Glutamatergic neuron (in vitro differentiated cells): ENCODE data around the gene MACC1. TPM values are rescaled to one million over a fixed set of nuclear protein-coding genes. Genes with fewer than 3 reads are reported as not detected.

Experiments
- DNase-seq: peaks from one replicate; pipeline ENCODE4 v3.0.0; 2022
- H3K27ac Mint-ChIP-seq: one replicate; pipeline ENCODE4 v1.8.0; 2020; ENCODE audit warnings: mild to moderate bottlenecking, mixed read lengths, inconsistent platforms; ENCODE audit not compliant: unreplicated experiment
- H3K27me3 Mint-ChIP-seq: one replicate; pipeline ENCODE4 v1.8.0; 2020; ENCODE audit warnings: mild to moderate bottlenecking, moderate library complexity, mixed read lengths, inconsistent platforms; ENCODE audit not compliant: unreplicated experiment
- H3K36me3 Mint-ChIP-seq: one replicate; pipeline ENCODE4 v1.8.0; 2020; ENCODE audit warnings: mild to moderate bottlenecking, mixed read lengths, inconsistent platforms; ENCODE audit not compliant: unreplicated experiment
- H3K4me1 Mint-ChIP-seq: one replicate; pipeline ENCODE4 v1.8.0; 2020; ENCODE audit warnings: mild to moderate bottlenecking, low read depth, mixed read lengths, inconsistent platforms; ENCODE audit not compliant: unreplicated experiment
- H3K4me3 Mint-ChIP-seq: one replicate; pipeline ENCODE4 v1.8.0; 2020; ENCODE audit warnings: mild to moderate bottlenecking, mixed read lengths, inconsistent platforms; ENCODE audit not compliant: unreplicated experiment
- H3K9me3 Mint-ChIP-seq: one replicate; pipeline ENCODE4 v1.8.0; 2020; ENCODE audit warnings: mild to moderate bottlenecking, moderate library complexity, mixed read lengths, inconsistent platforms; ENCODE audit not compliant: unreplicated experiment
- CTCF ChIP-seq: fragments of 200-600 bp; sonication (generic); IDR thresholded peaks from one replicate; pipeline ENCODE4 v1.5.0; 2021; ENCODE audit not compliant: partially characterized antibody, unreplicated experiment
- total RNA-seq: library from RNA; stranded (reverse); fragmentation: NEBNext Ultra II Directional; extraction: Animal tissue kit (Norgen Biotek cat#: 25700); gene quantifications from one replicate; pipeline ENCODE4 v1.2.1, GENCODE V29; 2021; ENCODE audit not compliant: unreplicated experiment

The MACC1 gene
- total RNA-seq, 1 donor from 2014 or later: 0.29 TPM

DNA sequence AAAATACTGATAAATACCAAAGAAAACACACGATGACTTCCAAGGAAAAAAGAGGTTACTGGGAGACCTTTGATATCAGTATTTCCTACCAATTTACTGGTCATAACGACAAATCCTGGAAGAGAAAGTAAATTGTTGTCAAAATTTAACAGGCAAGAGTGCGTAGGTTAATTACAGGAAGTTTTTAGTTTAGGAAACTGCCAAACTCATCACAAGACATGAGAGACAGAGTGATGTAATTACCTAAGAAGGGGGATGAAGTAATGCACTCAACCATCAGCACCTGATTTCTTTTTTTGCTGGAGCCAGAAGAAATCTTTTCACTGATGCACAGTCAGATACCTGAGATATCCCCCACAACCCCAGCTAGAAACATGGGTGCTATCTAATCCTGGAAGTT lies 16.8 kb downstream of the MACC1 start:
- no peak for DNase-seq
- Mint-ChIP-seq H3K36me3 (no peaks in the 10 kb centered on the region), H3K4me3 (no peak overlapping the region), H3K27ac (no peak overlapping the region), H3K27me3 (no peaks in the 10 kb centered on the region), H3K4me1 (no peaks in the 10 kb centered on the region), H3K9me3 (peaks cover 2% of the 10 kb centered on the region)
- no peak for TF ChIP-seq CTCF

DNA sequence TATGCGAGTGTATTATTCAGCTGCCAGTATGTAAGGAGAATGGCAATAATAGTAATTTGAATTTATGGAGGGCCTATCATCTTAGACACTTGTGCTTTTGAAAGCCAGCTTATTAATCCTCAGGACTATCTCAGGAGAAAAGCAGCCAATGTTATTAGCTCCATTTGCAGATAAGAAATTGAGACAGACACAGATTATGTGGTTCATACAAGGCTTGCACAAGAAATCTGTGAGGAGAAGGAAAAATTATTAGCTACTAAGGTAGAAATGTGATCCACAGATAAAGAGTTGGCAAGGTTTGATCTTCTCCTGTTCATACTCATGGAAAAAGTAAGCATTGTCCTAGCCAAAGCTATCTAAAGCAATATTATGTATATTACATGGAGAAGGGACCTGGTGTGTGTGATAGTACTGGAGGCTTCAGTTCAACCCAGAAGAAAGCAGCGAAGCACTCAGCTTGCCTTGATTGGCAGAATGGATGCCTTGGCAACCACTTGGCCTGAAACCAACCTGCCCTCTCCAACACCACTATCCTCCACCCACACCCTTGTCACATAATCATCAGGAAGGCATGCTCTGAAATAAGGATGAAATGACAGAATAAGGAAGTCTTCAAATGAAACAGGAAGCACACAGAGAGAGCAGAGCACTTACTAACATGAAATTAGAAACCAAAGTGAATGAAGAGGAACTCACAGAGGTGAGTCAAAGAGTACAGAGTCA lies 18.0 kb downstream of the MACC1 start:
- TF ChIP-seq CTCF: no peak
- Mint-ChIP-seq H3K27ac (no peak overlapping the region), H3K4me1 (no peaks in the 10 kb centered on the region), H3K9me3 (no peaks in the 10 kb centered on the region), H3K36me3 (no peaks in the 10 kb centered on the region), H3K4me3 (no peak overlapping the region), H3K27me3 (no peaks in the 10 kb centered on the region)
- DNase-seq: no peak

DNA sequence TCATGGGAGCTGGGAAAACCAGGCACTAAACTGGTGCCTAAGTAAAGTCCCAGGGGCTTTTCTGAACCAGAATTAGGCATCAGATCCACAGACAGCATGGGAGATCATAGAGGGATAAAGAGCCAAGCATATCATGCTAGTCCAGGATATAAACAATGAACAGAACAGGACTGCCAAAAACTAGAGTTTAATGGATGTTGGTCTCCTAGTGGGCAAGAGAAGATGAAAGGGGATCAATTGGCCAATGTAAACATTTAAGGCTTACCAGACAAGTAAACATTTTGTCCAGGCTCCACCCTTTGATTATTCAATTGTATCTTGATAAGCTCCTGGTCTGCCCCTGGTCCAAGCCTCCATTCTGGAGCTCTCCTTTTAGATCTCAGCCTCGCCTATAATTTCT lies 18.9 kb downstream of the MACC1 start:
- Mint-ChIP-seq H3K4me1 (no peaks in the 10 kb centered on the region), H3K27me3 (no peaks in the 10 kb centered on the region), H3K4me3 (no peak overlapping the region), H3K36me3 (no peaks in the 10 kb centered on the region), H3K27ac (no peak overlapping the region), H3K9me3 (no peaks in the 10 kb centered on the region)
- no peak for DNase-seq
- no peak for TF ChIP-seq CTCF

DNA sequence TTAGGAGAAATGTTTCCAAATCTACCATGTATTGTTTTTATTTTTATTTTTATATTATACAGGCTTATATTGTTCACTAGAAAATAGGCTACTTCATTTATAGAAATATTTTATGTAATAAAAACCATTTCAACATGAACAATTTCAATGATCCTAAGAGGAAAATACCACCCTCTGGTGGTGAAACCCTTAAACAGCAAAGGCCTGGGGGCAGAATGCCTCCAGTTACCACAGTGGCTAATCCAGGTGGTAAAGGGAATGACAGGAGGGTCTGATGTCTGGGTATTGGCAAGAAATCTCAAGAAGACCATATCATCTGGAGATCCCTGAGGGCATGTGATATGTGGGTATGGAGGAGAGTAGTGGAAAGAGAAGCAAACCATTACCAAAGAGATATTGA lies 19.3 kb downstream of the MACC1 start:
- peak; percentile 64 for TF ChIP-seq CTCF
- no peaks in the 10 kb centered on the region for H3K27me3 Mint-ChIP-seq
- no peak overlapping the region for H3K27ac Mint-ChIP-seq
- H3K36me3 Mint-ChIP-seq: no peaks in the 10 kb centered on the region
- no peaks in the 10 kb centered on the region for H3K4me1 Mint-ChIP-seq
- no peaks in the 10 kb centered on the region for H3K9me3 Mint-ChIP-seq
- no peak for DNase-seq
- no peak overlapping the region for H3K4me3 Mint-ChIP-seq

DNA sequence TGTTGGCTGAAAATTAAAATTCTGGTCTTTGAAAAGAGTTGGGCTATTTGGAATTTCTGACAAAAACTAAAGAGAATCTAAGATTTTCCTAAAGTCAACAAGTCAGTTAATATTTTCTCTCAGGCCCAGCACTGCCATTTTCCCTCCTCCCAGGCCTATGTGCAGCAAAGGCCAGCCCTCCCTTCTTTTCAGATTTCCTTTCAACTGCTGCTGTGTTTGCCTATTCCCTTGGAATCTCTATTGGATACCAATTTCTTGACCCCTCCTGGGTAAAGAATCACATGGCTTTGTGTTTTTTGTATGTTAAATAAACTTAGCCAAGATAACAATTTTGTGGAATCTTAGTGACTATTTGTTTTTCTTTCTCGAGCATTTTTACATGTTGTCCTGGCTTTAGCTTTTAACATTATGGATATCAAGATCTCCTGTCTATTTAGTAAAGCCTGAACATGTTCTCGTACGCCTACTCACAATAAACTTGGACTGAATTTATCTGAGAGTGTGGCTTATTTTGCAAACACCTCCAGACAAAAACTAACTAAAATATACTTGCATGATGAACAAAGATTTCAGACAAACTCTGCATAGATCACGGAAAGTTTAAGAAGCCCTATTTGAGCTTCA lies 19.9 kb downstream of the MACC1 start:
- Mint-ChIP-seq H3K27me3 (no peaks in the 10 kb centered on the region), H3K4me3 (no peak overlapping the region), H3K36me3 (no peaks in the 10 kb centered on the region), H3K27ac (no peak overlapping the region), H3K4me1 (no peaks in the 10 kb centered on the region), H3K9me3 (no peaks in the 10 kb centered on the region)
- TF ChIP-seq CTCF: no peak
- no peak for DNase-seq
